Spleen (tissue), 7 donors: Measurements from ENCODE around the gene FBXL13.

Source experiments
- POLR2A ChIP-seq, 3 donors: fragments of 450-650 bp; IDR thresholded peaks; one replicate each; pipeline ENCODE4 v1.5.1; 2017; ENCODE audit warnings: antibody characterized with exemption in 3 of 3, mild to moderate bottlenecking in 1 of 3
- POLR2AphosphoS5 ChIP-seq, 3 donors: sonication (generic); formaldehyde crosslinking; IDR thresholded peaks; one replicate each; pipeline ENCODE4 v1.5.1; 2017; ENCODE audit warnings: antibody characterized with exemption in 3 of 3
- TF ChIP-seq, protein P1 (sequence below), 11 experiments: fragments of 200-600 bp in 7 of 11; fragments of 450-650 bp in 4 of 11; sonication (generic) in 4 of 11; IDR thresholded peaks in 8 of 11; conservative IDR thresholded peaks in 3 of 11; 1 replicate in 7 of 11; 2 replicates in 4 of 11; pipeline versions ENCODE4 v1.4.0 to v1.8.0; 2016 to 2021; ENCODE audit warnings: antibody characterized with exemption in 11 of 11, inconsistent platforms in 4 of 11, mild to moderate bottlenecking in 1 of 11
- donor health status: DM: no; HTN: no; CAD: no; lungs with moderate emphysema.
- donor health status: DM: no; HTN: no; CAD: no.
- donor health status: DM: no; HTN: no; CAD: no.

DNA sequence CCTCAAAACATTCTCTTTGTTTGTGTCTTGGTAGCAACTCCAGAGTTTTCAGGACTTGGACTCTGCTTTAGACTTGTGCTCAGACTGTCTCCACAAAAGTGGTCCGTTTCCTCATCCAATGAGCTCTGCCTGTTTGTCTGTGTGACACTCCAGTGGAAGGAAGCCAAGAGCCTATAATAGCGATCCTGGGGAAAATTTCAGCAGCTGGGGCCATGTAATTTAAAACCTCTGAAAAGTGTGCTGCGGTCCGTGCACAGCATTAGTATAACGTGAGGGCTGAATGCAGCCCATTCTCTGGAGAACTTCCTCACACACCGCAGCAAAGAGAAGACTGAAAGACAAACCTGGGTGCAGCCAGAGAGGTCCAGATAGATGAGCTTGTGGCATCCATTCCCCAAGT is 161.9 kb downstream of the FBXL13 start, which contains the start of gene LRRC17:
- TF ChIP-seq, protein P1, sequence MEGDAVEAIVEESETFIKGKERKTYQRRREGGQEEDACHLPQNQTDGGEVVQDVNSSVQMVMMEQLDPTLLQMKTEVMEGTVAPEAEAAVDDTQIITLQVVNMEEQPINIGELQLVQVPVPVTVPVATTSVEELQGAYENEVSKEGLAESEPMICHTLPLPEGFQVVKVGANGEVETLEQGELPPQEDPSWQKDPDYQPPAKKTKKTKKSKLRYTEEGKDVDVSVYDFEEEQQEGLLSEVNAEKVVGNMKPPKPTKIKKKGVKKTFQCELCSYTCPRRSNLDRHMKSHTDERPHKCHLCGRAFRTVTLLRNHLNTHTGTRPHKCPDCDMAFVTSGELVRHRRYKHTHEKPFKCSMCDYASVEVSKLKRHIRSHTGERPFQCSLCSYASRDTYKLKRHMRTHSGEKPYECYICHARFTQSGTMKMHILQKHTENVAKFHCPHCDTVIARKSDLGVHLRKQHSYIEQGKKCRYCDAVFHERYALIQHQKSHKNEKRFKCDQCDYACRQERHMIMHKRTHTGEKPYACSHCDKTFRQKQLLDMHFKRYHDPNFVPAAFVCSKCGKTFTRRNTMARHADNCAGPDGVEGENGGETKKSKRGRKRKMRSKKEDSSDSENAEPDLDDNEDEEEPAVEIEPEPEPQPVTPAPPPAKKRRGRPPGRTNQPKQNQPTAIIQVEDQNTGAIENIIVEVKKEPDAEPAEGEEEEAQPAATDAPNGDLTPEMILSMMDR (IDR thresholded peaks at IDR 0.05 in 8 of 11, conservative IDR thresholded peaks at IDR 0.05 in 3 of 11): no peak
- TF ChIP-seq POLR2A (IDR thresholded peaks at IDR 0.05): no peak
- TF ChIP-seq POLR2AphosphoS5 (IDR thresholded peaks at IDR 0.05): no peak
